ENCODE measurements around the gene NINJ1. TPM values are rescaled to one million over a fixed set of nuclear protein-coding genes. Genes with fewer than 3 reads are reported as not detected.

The NINJ1 gene
- total RNA-seq = 12.0 TPM

GRCh38 chr9:93134015-93134739 is at the start of gene NINJ1:
TSS of gene NINJ1 (minus strand) at chr9:93134251. CDS start at chr9:93134217, 34 bp downstream.

GRCh38 chr9:93096131-93096802 is 37.8 kb downstream of the NINJ1 start, which contains the start of gene CARD19:
TSS of gene CARD19 (plus strand) at chr9:93096217. CDS start at chr9:93096346, 129 bp downstream.

Other genes starting within 250 kb of the NINJ1 start
- gene FGD3, start 186.7 kb downstream of the NINJ1 start, total RNA-seq = 16.6 TPM
- 1.4 TPM for gene SUSD3, start 75.5 kb downstream of the NINJ1 start, total RNA-seq
- gene CARD19, start 38.0 kb downstream of the NINJ1 start, total RNA-seq = 18.2 TPM
- gene WNK2, start 49.9 kb upstream of the NINJ1 start, total RNA-seq = 30.7 TPM